Dendritic cell treated with granulocyte-macrophage colony-stimulating factor and Interleukin-4, amounts not matched to agents 40 ng/mL and 50 ng/mL, for 4 days (primary cell): Measurements from ENCODE around the gene USP46.

Experiments
- H3K27ac Mint-ChIP-seq: one replicate; pipeline ENCODE4 v1.8.0; 2022; ENCODE audit warnings: mild to moderate bottlenecking, mixed read lengths
- H3K27me3 Mint-ChIP-seq: one replicate; pipeline ENCODE4 v1.8.0; 2022; ENCODE audit warnings: mild to moderate bottlenecking, mixed read lengths
- H3K36me3 Mint-ChIP-seq: one replicate; pipeline ENCODE4 v1.8.0; 2022; ENCODE audit warnings: low read depth, mixed read lengths
- H3K4me1 Mint-ChIP-seq: one replicate; pipeline ENCODE4 v1.8.0; 2022; ENCODE audit warnings: low read depth, mixed read lengths
- H3K4me3 Mint-ChIP-seq: one replicate; pipeline ENCODE4 v1.8.0; 2022; ENCODE audit warnings: mild to moderate bottlenecking, moderate library complexity, mixed read lengths
- H3K9me3 Mint-ChIP-seq: one replicate; pipeline ENCODE4 v1.8.0; 2022; ENCODE audit warnings: mixed read lengths
- intact Hi-C: fragments of 100-400 bp; cut with micrococcal nuclease; formaldehyde crosslinking; loops from one replicate; pipeline ENCODE4 v1.15.0; 2022

Gene USP46

GRCh38 chr4:52622564-52622963 is 36.5 kb downstream of the USP46 start:
- Mint-ChIP-seq H3K4me3 (no peak overlapping the region), H3K9me3 (no peaks in the 10 kb centered on the region), H3K27ac (no peak overlapping the region), H3K4me1 (no peaks in the 10 kb centered on the region), H3K36me3 (peaks cover 13% of the 10 kb centered on the region), H3K27me3 (no peaks in the 10 kb centered on the region)
- intact Hi-C loops: no loop called here

- Mint-ChIP-seq H3K4me3 (no peak overlapping the region), H3K9me3 (no peaks in the 10 kb centered on the region), H3K27ac (no peak overlapping the region), H3K36me3 (peaks cover 12% of the 10 kb centered on the region), H3K4me1 (no peaks in the 10 kb centered on the region), H3K27me3 (no peaks in the 10 kb centered on the region)
- intact Hi-C loops: no loop called here
These were observed 37.5 kb downstream of the USP46 start for GRCh38 chr4:52621567-52621966.

GRCh38 chr4:52619591-52619931 is 39.5 kb downstream of the USP46 start:
- Mint-ChIP-seq H3K36me3 (no peaks in the 10 kb centered on the region), H3K4me3 (no peak overlapping the region), H3K9me3 (no peaks in the 10 kb centered on the region), H3K27ac (no peak overlapping the region), H3K27me3 (no peaks in the 10 kb centered on the region), H3K4me1 (no peaks in the 10 kb centered on the region)
- intact Hi-C loops: no loop called here

- no peak overlapping the region for H3K4me3 Mint-ChIP-seq
- H3K9me3 Mint-ChIP-seq: no peaks in the 10 kb centered on the region
- intact Hi-C loops: no loop called here
- no peak overlapping the region for H3K27ac Mint-ChIP-seq
- peaks cover 3% of the 10 kb centered on the region for H3K36me3 Mint-ChIP-seq
- H3K27me3 Mint-ChIP-seq: no peaks in the 10 kb centered on the region
- no peaks in the 10 kb centered on the region for H3K4me1 Mint-ChIP-seq
These were observed 40.1 kb downstream of the USP46 start for GRCh38 chr4:52618795-52619590.

GRCh38 chr4:52617336-52618020 is 41.6 kb downstream of the USP46 start:
- no peaks in the 10 kb centered on the region for H3K9me3 Mint-ChIP-seq
- no peaks in the 10 kb centered on the region for H3K27me3 Mint-ChIP-seq
- peaks cover 8% of the 10 kb centered on the region for H3K36me3 Mint-ChIP-seq
- no peak overlapping the region for H3K4me3 Mint-ChIP-seq
- intact Hi-C loops: no loop called here
- no peak overlapping the region for H3K27ac Mint-ChIP-seq
- no peaks in the 10 kb centered on the region for H3K4me1 Mint-ChIP-seq

GRCh38 chr4:52614241-52614640 is 44.9 kb downstream of the USP46 start:
- peaks cover 7% of the 10 kb centered on the region for H3K9me3 Mint-ChIP-seq

GRCh38 chr4:52612341-52612740 is 46.8 kb downstream of the USP46 start:
- intact Hi-C loops: no loop called here
- Mint-ChIP-seq H3K27ac (no peak overlapping the region), H3K27me3 (no peaks in the 10 kb centered on the region), H3K4me3 (no peak overlapping the region), H3K4me1 (no peaks in the 10 kb centered on the region), H3K9me3 (peaks cover 7% of the 10 kb centered on the region), H3K36me3 (peaks cover 46% of the 10 kb centered on the region)

More at GRCh38 chr4:52614241-52614640, 44.9 kb downstream of the USP46 start:
- no peaks in the 10 kb centered on the region for H3K27me3 Mint-ChIP-seq
- no peak overlapping the region for H3K4me3 Mint-ChIP-seq
- peaks cover 27% of the 10 kb centered on the region for H3K36me3 Mint-ChIP-seq
- no peak overlapping the region for H3K27ac Mint-ChIP-seq
- intact Hi-C loops: no loop called here
- no peaks in the 10 kb centered on the region for H3K4me1 Mint-ChIP-seq

GRCh38 chr4:52611030-52611555 is 48.0 kb downstream of the USP46 start:
- Mint-ChIP-seq H3K36me3 (peaks cover 55% of the 10 kb centered on the region), H3K27me3 (no peaks in the 10 kb centered on the region), H3K27ac (no peak overlapping the region), H3K4me3 (no peak overlapping the region), H3K4me1 (no peaks in the 10 kb centered on the region), H3K9me3 (peaks cover 7% of the 10 kb centered on the region)
- intact Hi-C loops: no loop called here

- intact Hi-C loops: no loop called here
- Mint-ChIP-seq H3K36me3 (peaks cover 53% of the 10 kb centered on the region), H3K4me1 (no peaks in the 10 kb centered on the region), H3K27ac (no peak overlapping the region), H3K27me3 (no peaks in the 10 kb centered on the region), H3K4me3 (no peak overlapping the region), H3K9me3 (peaks cover 7% of the 10 kb centered on the region)
These were observed 52.4 kb downstream of the USP46 start for GRCh38 chr4:52606726-52607125.

- Mint-ChIP-seq H3K36me3 (peaks cover 51% of the 10 kb centered on the region), H3K4me3 (no peak overlapping the region), H3K27ac (no peak overlapping the region)
These were observed 53.1 kb downstream of the USP46 start for GRCh38 chr4:52606040-52606439.

GRCh38 chr4:52604215-52604614 is 54.9 kb downstream of the USP46 start:
- H3K27me3 Mint-ChIP-seq: no peaks in the 10 kb centered on the region
- no peaks in the 10 kb centered on the region for H3K4me1 Mint-ChIP-seq
- intact Hi-C loops: no loop called here
- no peak overlapping the region for H3K27ac Mint-ChIP-seq
- H3K36me3 Mint-ChIP-seq: peaks cover 46% of the 10 kb centered on the region
- H3K4me3 Mint-ChIP-seq: no peak overlapping the region
- H3K9me3 Mint-ChIP-seq: no peaks in the 10 kb centered on the region

More at GRCh38 chr4:52606040-52606439, 53.1 kb downstream of the USP46 start:
- Mint-ChIP-seq H3K4me1 (no peaks in the 10 kb centered on the region), H3K27me3 (no peaks in the 10 kb centered on the region), H3K9me3 (peaks cover 7% of the 10 kb centered on the region)
- intact Hi-C loops: no loop called here

GRCh38 chr4:52600275-52600674 is 58.8 kb downstream of the USP46 start:
- Mint-ChIP-seq H3K9me3 (no peaks in the 10 kb centered on the region), H3K4me1 (no peaks in the 10 kb centered on the region), H3K36me3 (peaks cover 38% of the 10 kb centered on the region), H3K27me3 (no peaks in the 10 kb centered on the region), H3K27ac (no peak overlapping the region), H3K4me3 (no peak overlapping the region)
- intact Hi-C loops: no loop called here

GRCh38 chr4:52595001-52595400 is 64.1 kb downstream of the USP46 start:
- Mint-ChIP-seq H3K27me3 (no peaks in the 10 kb centered on the region), H3K27ac (no peak overlapping the region), H3K9me3 (no peaks in the 10 kb centered on the region), H3K4me1 (no peaks in the 10 kb centered on the region), H3K4me3 (no peak overlapping the region), H3K36me3 (peaks cover 46% of the 10 kb centered on the region)
- intact Hi-C loops: no loop called here

GRCh38 chr4:52592287-52592686 is 66.8 kb downstream of the USP46 start:
- no peaks in the 10 kb centered on the region for H3K4me1 Mint-ChIP-seq
- no peaks in the 10 kb centered on the region for H3K9me3 Mint-ChIP-seq
- H3K36me3 Mint-ChIP-seq: peaks cover 26% of the 10 kb centered on the region
- no peak overlapping the region for H3K4me3 Mint-ChIP-seq
- intact Hi-C loops: no loop called here
- H3K27me3 Mint-ChIP-seq: peaks cover 1% of the 10 kb centered on the region
- H3K27ac Mint-ChIP-seq: no peak overlapping the region
